ENCODE data around the gene DNAH1.

Gene DNAH1

DNA sequence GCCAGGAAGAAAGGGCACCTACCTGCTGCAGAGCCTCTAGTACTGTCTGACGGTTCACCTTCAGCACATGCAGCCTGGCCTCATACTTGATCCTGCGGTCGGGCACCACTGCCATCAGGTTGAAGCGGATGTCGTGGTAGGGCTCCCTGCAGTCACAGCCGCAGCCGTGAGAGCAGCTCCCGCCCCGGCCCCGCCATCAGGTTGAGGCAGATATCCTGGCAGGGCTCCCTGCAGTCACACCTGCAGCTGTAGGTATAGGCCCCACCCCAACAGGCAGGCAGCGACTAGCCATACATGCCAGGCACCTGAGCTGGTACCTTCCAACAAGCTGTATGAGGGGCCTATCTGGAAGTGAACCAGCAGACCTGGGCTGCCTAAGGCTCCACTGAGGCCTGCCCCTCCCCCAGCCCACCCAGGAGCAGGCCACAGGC lies 90.1 kb downstream of the DNAH1 start:
- ATAC-seq, result no peak

DNA sequence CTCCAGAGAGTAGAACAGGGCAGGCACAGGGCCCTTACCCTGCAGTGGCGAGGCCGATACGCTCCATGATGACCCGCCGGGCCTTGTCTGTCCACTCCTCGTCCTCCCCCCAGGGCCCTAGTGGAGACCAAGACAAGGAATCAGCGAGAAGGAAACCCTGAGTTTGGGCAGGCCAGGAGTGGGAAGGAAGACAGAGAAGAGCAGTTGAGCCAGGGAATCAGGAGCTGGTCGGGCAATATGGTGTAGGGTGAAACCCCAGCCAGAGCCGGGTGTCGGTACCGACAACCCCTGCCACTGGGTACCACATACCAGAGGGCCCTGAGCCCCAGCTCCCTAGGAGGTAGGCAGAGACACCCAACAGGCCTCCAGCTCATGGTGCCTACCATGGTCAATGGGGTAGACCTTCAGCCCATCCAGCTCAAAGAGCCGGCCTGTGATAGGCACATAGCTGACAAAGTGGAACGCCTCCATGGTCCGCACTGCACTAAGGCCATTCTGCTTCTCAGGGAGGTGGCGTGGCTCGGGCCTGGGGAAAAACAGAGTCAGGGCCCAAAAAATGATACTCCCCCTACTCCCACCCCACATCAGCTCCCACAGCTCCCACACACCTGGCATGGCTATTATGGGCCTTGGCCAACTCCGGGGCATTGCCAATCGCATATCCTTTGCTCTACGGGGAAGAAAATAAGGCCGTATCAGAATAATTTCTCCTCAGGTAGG lies 90.8 kb downstream of the DNAH1 start:
- ATAC-seq, result no peak

DNA sequence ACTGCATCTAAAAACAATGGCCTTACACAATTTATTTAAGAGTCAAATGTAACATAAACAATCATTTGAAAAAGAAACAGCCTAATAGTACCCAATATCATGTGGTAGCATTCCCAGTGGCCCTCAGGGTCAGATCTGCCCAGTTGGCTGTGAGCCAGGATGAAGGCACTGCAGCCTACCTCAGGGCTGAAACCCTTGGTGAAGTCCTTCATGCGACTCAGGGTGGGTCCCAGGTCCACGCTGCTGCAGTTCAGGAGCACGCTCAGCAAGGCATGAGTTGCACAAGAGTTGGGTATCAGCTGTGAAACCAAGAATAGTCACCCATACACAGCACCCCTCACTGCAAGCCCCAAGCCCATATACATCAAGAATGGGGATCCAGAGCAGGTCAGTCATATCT lies 91.7 kb downstream of the DNAH1 start:
- ATAC-seq, result no peak

GRCh38 chr3:52408466-52408865 lies 92.3 kb downstream of the DNAH1 start:
- no peak for ATAC-seq

DNA sequence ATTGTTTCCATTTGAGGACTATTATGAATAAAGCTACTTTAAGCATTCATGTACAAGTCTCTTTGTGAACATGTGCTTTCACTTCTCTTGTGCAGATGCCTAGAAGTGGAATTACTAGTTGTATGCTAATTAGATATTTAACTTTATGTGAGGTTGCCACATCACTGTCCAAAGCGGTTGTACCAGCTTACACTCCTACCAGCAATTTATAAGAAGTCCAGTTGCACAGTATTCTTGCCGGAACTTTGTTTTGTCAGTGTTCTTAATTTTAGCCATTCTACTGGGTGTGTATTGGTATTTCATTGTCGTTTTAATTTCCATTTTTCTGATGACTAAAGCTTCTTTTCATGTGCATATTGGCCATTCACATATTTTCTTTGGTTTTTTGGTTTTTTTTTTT lies 99.7 kb downstream of the DNAH1 start:
- ATAC-seq, result no peak

DNA sequence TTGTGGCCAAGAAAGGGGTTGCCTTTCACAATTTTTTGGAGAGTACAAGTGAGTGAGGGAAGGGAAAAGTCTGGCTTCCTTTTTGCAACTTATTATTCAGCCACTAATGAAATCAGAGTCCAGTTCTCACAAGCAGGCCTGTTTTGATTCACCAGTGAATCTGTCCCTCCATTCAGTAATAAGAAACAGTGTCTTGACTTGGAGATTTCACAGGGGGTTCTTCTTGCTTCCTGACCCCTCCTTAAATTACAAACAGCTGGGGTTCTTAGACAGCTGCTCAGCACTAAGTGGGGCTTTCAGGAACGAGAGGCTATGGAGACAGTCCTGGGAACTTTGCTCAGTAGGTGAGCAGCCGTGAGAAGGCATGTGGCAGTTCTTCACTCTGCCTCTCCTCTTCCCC lies 104.3 kb downstream of the DNAH1 start:
- no peak for ATAC-seq

GRCh38 chr3:52422669-52423068 lies 106.5 kb downstream of the DNAH1 start:
- no peak for ATAC-seq

GRCh38 chr3:52423173-52423572 lies 107.1 kb downstream of the DNAH1 start:
- ATAC-seq, result no peak

DNA sequence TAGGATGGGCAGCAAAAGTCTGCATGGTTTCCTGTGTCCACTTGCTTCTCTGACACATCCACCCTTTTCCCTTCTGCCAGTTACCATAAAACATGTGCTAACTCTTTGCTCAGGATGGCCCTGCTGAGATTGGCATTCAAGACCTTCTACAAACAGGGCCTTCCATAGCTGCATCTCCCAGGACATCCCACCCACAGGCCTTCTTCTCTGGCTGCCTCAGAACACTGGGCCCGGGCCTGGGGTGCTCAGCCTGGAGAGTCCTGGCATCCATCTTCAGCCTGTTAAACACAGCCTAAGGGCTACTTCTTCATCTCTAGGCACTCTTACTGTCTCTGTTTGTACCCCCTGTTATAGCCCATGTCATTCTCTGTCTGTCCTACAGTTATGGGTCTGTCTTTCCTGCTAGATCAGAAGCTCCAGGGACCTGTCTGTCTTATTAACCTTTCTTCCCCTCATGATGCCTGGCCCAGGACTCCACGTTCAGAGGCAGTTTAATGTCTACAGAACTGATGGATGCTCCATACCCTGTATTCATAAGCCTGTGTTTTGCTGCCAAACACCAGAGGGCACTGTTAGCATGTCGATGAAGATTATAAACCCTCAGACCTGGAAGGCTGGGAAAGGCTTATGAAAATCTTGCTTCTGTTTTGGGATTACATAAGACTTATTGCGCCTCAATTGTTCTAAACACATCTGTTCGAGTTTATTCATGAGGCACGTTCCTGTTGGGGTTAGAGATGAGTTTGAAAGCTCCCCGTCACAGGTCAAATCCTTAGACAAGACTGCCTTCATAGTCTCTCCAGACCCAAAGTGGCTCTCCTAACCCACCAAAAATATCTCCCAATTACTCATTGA lies 112.3 kb downstream of the DNAH1 start:
- ATAC-seq, result peak in 1 of 2 donors; percentile 63

GRCh38 chr3:52429031-52429430 lies 112.9 kb downstream of the DNAH1 start:
- ATAC-seq, result no peak

DNA sequence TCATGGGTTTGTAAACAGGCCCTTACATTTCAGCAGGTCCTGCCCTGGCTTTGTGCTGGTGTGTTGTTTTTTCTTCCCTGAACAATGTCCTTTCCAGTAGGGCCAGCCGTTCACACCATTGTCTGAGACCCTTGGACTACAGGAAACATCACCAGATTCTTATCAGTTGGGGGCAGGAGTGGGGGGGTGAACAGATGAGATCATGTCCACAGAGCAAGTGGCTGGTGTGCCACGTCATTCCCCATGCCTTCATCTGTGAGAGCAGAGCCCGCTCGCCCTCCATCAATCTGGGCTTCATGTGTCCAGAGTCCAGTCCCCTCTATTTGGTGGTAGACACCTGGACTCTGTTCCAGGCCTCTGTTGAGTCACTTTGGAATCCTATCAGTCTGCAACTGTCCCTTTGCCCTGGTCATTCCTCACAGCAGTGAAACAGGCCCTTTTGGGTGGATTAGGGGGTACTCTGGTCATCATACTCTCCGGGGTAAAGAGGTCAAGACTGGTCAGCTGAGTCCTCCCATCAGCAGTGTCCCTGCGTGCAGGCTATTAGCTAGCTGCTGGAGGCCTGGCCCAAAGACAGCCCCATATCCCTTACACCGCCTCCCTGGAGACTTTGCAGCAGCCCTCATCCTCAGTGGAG lies 113.8 kb downstream of the DNAH1 start:
- no peak for ATAC-seq

DNA sequence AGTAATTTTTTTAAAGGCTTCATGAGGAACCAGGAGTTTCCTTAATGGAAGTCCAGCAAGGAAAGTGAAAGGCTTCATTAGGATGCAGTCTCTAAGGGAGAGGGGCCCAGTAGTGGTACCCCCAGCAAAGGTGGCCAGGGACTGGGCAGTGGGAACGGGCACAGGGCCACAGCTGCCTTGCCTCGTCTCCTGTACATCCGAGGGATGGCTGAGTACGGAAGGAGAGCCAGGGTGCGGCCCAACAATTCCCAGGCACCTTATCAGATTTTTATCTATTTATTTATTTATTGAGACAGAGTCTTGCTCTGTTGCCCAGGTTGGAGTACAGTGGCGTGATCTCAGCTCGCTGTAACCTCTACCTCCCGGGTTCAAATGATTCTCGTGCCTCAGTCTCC lies 114.3 kb downstream of the DNAH1 start:
- ATAC-seq, result no peak

- no peak for ATAC-seq
These were observed 115.5 kb downstream of the DNAH1 start for GRCh38 chr3:52431459-52432223.

DNA sequence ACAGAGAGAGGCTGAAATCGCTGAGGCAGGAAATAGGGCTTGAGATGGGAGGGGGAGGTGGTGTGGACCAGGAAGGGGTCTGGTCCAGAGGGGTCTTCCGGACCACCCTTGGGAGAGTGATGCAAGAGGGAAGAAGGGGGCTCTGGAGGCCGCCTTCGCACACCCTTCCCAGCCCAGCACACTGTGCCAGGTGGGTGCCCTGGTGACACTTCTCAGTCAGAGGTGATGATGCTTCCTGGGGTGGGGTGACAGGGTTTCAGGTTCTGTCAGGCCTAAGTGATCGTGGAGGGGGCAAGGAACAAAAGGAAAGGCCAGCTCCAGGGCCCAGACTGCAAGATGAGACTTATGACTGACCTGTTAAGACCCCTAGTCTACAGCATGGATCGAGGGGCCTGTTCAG lies 116.1 kb downstream of the DNAH1 start:
- ATAC-seq, result peak; percentile 41 to 62

GRCh38 chr3:52432691-52433141 lies 116.6 kb downstream of the DNAH1 start:
- ATAC-seq, result no peak

DNA sequence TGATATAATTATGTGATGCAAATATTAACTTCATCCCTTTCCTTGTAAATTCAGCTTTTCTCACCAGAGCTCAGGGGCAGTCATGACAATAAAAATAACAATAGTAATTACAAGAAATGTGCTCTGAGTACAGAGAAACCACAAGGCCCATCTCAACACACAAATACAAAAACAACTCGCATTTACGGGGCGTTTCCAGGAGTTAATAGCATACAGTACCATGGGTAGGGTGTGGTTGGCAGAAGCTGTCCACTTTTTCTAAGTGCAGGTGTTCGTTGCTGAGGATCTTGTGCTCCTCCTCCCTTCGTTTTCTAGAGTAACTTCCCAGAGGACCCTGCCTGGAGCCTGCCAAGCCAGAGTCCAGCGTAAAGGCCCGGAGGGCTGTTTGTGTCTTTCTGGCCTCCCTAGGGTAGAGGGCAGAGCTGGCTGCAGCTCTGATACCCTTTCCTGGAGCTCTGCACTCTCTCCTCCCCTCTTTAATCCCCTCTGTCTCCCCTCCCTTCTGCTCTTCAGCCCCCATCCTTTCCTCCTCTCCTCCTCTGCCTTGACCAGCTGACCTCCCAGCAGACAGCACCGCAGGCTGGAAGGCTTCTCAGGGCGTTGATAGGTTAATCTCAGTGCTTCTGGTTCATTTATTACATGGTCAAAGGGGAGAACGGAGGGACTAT lies 117.3 kb downstream of the DNAH1 start:
- ATAC-seq, result peak; percentile 48 to 67

GRCh38 chr3:52433996-52434479 lies 117.9 kb downstream of the DNAH1 start:
- ATAC-seq, result no peak

GRCh38 chr3:52434491-52435115 lies 118.5 kb downstream of the DNAH1 start:
- no peak for ATAC-seq

GRCh38 chr3:52435246-52436101 lies 119.4 kb downstream of the DNAH1 start:
- ATAC-seq, result no peak

- ATAC-seq, result no peak
These were observed 120.5 kb downstream of the DNAH1 start for GRCh38 chr3:52436500-52437149.
